ENCODE data around the gene SPC24.

DNA sequence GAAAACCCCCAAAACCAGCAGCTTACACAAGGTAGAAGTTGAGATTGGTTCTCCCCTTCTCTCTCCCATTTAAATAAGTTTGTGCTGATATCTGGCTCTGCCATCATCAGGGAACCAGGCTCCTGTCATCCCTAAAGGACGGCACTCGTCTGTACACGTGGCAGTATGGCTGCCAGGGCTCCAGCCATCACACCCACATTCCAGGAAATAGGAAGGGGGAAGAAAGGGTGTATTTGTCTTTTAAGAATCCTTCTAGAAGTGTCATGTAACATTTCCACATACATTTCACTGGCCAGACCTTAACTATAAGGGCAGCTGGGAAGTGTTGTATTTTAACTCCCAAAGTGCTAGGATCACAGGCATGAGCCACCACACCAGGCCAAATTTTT, 10.1 kb downstream of the SPC24 start:
- no peak for TF ChIP-seq EZH2 (IDR thresholded peaks at IDR 0.05)
- TF ChIP-seq POLR2AphosphoS5 (IDR thresholded peaks at IDR 0.05; ENCODE audit: borderline replicate concordance, low read depth, low read length) = no peak

Data from SK-N-MC (cell line).